Colon (tissue), 2 donors: ENCODE results near the gene TUT4.

ENCODE experiments used
- FAIRE-seq: peaks from 2 replicates; lab custom pipeline; 2012; peaks lifted over from hg19 to GRCh38; lab: Jason Lieb, UNC
- donor health status: control.
- donor health status: control.

TUT4 gene

DNA sequence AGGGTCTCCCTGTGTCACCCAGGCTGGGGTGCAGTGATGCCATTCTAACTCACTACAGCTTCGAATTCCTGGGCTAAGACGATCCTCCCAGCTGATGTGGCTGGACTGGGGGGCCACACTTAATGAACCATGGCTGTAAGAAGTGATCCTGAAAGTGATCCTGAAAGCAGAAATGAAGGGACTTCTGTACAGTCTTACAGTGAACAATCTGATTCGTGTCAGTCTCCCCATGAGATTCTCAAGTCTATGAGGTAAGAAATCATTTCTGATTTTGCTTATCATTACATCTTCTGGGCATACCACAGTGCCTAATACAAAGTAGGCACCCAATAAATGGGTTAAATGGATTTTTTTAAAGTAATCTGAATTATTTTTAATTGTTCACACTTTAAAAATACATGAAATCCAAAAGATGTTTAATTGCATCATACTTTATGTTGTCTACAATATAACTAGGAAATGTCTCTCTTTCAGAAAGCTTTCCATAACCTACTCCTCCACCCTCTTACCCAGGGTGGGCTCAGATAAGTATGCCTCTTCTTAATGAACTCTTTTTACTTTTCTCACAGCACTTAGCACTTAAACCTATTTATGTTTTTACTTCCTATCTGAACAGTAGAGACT lies 21.5 kb downstream of the TUT4 start:
- no peak for FAIRE-seq

DNA sequence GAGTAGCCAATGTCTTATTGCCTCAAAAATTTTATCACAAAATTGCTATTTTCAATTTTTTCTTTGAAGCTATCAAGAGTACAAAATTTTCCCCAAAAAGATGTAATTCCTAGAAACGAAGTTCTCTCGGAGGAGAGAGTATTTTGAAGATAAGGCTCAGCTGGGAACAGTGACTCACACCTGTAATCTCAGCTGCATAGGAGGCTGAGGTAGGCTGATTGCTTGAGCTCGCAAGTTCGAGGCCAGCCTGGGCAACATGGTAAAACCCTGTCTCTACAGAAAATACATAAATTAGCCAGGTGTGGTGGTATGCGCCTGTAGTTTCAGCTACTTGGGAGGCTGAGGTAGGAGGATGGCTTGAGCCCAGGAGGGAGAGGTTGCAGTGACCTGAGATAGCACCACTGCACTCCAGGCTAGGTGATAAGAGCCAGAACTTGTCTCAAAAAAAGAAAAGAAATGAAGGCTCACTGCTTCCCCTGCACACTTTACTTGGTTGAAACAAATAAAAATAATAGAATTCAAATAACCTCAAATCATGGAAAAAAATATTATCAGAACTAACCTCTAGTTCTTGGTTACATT lies 22.2 kb downstream of the TUT4 start:
- no peak for FAIRE-seq

DNA sequence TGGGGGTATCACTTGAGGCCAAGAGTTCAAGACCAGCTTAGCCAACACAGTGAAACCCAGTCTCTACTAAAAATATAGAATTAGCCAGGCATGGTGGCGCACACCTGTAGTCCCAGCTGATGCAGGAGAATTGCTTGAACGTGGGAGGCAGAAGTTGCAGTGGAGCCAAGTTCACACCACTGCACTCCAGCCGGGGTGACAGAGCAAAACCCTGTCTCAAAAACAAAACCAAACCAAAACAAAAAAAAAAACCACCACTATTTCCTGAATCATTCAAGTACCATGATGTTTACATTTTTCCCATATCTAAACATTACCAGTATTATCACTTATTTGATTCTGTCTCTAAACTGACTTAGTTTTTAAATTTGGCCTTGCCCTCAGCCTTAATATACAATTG lies 29.5 kb downstream of the TUT4 start:
- FAIRE-seq = no peak

DNA sequence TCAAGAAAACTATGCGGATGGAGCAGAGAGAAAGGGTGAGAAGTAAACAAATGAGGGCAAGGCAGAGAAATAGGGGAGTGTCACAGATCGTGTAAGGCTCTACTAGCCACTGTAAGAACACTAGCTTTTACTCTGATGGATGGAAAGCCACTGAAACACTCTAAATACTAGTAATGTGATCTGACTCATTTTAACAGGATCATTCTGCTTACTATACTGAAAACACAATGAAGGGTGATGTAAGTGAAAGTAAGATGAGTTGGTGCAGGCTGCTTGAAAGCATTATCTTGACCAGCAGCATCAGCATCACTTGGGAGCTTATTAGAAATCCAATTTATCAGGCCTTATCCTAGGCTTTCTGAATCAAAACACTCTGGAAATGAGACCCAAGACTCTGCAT lies 32.7 kb downstream of the TUT4 start:
- no peak for FAIRE-seq

DNA sequence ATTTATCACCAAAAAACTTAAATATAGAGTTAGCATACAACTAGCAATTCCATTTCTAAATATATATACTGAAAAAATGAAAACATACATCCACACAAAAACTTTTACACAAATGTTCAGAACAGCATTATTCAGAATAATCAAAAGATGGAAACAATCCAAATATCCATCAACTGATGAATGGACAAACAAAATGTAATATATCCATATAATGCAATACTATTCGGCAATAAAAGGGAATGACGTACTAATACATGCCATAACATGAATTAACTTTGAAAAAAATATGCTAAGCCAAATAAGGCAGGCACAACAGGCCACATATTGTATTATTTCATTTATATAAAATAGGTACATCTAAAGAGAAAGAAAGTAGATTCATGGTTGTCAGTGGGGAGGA lies 33.9 kb downstream of the TUT4 start:
- no peak for FAIRE-seq

DNA sequence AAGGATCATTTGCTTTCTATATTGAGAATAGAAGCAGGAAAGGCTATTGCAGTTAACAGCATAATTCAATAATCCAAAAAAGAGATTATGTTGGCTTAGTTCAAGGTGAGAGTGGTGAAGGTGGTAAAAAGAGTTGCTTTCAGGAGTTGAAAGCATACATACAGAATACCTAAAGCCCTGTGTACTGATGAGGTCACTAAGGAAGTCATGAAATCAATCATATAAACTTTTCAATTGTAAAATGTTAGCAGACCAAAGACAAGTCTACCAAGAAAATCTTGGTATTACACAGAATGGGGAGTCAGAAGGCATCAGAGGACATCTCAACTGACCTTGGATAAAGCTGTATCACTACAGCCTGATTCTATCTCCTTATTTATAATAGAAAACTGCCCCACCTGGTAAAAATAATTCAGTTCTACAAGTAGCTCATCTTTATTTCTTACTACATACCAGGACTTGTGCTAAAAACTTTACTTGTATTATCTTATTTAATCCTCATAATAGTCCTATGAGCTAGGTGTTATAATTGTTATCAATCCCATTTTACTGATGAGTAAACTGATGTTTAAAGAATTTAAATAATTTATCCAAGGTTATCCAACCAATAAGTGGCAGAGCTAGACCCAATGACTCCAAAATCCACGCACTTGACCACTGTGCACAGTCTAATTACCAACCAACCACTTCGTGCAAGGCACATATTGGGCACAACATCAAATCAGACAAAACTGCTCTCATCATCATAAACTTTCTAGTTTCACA lies 40.9 kb downstream of the TUT4 start:
- no peak for FAIRE-seq

DNA sequence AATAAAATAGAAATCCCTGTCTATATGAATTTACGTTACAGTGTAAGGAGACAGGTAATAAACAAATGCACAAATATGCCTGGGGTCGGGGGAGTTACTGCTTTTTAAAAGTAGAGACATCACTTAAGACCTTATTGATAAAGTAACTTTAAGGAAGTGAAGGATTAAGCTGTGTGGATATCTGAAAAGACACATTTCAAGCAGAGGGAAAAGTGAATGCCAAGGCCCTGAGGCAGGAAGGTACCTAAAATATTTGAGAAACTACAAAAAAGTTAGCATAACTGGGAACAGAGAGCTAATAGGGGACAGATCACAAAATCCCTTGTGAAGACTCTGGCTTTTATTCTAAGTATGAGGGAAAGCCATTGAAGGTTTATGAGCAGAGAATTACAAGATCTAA lies 41.5 kb downstream of the TUT4 start:
- no peak for FAIRE-seq

DNA sequence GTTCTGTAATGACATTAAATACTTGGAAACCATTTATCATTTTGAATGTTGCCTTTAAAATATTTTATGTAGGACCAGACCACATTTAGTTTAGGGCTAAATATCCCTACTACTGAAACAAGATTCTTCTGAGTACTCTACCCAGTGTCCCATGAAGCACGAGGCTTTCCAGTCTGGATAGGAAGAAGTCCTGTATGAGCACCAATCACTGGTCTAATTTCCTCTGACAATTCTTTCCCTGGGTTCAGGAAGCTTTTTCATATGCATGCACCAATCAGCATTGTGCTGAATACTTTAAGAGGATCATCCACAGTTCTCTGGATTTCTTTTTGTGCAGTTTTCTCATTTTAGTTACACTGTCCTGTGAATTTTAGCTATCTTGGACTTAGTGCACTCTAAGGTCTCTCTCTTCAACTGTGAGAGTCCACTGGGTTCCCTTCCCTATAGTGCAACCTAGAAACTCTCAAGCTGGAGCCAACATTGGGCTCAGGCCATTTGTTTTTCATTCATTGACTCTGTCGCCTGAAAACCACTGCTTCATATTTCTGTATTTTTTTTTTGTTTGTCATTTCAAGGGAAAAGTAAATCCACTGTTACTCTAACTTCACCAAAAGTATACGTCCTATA lies 45.9 kb downstream of the TUT4 start:
- no peak for FAIRE-seq

DNA sequence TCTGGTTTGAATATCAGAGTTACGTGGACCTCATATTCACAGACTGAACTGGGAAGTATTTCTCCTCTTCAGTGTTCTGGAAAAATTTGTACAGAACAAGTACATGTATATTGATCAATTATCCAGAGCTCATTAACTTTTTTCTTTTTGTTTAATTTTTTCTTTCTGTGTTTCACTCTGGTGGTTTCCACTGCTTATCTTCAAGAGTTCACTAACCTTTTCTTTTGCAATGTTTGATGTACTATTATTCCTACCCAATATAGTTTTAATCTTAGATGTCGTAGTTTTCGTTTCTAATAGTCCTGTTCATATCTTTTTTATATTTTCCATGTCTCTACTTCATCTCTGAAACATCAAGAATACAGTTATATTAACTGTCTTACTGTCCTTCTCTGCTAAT lies 46.5 kb downstream of the TUT4 start:
- FAIRE-seq = no peak

DNA sequence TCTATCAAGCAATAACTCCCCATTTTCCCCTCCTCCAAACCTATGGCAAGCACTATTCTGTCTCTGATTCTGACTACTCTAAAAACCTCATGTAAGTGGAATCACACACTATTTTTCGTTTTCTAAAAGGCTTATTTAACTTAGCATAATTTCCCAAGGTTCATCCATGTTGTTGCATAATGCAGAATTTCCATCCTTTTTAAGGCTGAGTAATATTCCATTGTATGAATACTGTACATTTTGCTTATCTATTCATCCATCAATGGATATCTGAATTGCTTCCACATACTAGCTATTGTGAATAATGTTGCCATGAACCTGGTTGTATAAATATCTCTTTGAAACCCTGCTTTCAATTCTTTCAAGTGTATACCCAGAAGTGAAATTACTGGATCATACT lies 48.2 kb downstream of the TUT4 start:
- FAIRE-seq = no peak

DNA sequence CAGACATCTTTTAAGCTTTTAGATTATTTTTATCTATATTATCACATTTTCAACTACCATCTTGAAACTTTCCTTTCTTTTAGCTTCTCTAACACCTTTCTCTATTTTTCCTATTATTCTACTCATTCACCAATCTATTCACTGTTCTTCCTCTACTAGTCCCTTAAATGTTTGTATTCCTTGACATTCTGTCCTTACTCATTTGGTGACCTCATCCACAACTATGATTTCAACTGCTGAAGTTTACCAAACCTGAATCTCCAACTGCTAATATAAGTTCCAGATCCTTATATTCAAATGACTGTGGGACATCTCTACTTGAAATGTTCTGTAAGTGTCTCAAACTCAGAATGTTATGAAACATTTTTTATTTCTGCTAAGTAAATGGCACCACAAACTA lies 49.2 kb downstream of the TUT4 start:
- FAIRE-seq = no peak

DNA sequence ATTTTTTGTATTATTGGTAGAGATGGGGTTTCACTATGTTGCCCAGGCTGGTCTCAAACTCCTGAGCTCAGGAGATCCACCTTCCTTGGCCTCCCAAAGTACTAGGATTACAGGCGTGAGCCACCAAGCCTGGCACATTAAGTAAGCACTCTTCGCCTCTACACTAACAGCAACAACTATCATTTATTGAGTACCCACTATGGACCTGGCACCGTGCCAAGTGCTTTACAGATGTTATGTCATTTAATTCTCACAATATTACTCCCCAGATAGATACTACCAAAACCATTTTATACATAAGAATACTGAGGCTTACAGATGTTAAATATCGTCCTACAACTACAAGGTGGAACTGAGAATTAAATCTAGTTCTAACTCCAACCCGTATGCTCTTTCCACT lies 50.1 kb downstream of the TUT4 start:
- FAIRE-seq = no peak

DNA sequence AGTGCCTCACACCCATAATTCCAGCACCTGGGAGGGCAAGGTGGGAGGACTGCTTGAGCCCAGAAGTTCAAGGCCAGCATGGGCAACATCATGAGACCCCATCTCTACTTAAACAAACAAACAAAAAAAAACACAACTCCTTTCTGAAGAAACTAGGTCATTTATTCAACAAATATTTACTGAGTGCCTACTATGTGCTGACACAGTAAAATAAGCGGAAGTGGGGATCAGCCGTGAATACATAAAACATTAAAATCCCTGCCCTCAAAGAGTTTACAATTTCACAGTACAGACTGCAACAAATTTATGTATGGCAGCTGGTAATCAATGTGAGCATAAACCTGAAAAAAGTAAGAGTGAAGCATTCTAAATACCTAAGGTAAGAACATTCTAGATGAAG lies 65.3 kb downstream of the TUT4 start:
- no peak for FAIRE-seq

DNA sequence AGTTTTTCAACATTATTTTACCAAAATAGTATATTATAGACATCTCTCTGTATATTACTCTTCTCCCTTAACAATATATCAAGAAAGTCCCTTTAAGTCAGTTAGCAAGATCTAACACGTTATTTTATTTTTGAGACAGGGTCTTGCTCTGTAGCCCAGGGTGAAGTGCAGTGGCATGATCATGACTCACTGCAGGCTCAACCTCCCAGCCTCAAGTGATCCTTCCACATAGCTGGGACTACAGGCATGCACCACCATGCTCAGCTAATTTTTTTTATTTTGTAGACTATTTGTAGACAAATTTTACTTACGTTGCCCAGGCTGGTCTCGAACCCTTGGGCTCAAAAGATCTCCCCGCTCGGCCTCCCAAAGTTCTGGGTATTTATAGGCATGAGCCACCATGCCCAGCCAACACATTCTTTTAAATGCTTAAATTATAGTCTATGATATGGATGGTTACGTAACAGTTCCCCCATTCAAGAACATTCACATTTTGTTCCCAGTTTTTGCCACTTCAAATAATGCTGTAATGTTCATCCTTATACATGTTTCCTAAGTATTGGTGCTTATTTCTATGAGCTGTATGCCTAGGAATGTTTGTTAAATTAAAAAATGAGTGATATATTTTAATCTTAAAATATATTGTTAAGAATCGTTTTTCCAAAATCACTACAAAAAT lies 70.4 kb downstream of the TUT4 start:
- FAIRE-seq = no peak

DNA sequence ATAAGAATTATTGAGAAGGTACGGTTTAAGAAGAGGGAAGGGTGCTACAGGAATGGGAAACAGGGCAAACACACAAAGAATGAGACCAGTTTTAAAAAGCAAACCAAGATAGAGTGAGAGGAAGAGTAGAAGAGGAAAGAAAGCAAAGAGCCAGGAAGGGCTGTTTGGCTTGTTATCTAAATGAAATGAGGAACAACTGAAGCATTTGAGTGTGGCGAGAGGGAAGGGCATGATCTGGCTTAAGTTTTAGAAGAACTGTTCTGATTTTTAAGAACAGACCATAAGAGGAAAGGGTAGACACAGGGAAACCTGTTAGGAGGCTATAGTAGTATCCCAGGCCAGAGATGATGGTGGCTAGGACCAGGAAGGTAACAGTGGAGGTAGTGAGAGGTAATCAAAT lies 73.8 kb downstream of the TUT4 start:
- FAIRE-seq = no peak

DNA sequence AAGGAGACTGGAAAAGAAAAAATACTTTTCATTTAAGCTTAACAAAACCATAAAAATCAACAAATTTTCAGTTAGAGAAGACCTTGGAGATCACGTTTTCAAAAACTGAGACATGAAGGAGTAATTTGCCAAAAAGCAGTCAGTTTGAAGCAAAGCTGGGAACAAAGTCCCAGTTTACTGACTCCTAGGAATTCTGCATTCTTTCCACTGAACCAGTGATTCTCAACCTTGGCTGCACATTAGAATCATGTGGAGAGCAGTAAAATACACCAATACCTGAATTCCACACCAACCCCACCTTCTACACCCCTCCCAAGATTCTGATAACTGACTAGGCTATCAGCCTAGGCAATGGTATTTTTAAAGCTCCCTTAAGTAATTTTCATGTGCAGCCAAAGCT lies 75.0 kb downstream of the TUT4 start:
- FAIRE-seq = no peak

DNA sequence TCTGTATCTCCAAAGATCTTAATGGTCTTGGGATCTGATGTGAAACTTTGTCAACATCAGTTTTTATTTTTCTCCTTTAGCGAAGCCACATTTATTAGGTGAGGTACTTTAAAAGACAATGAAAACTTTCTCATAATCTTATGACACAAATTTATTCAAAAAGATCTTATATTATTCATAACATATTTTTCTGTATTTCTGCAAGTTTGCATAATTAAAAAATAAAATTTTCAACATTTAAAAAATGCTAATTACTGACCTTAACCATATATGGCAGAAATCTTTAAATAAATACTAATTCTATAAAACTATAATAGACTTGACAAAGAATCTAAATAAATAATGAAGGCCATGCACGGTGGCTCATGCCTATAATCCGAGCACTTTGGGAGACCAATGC lies 75.9 kb downstream of the TUT4 start:
- FAIRE-seq = peak; percentile 75

DNA sequence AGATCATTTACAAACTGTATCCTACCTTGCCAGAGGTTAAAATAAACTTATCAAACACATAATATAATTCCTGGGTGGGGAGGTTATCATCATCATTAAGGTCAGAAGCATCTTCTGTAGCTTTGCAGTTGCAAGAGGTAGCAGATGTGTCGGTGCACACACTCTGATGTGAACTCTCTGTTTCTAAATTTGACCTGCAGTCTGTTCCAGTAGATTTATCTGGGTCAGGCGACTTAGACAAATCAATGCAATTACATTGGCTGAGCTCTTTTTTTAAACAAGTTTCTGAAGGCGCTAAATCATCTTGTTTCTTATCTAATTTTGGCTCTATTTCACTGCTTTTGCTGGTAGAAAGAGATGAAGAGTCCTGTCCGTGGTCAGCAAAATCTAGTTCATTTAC lies 78.1 kb downstream of the TUT4 start:
- FAIRE-seq = no peak

DNA sequence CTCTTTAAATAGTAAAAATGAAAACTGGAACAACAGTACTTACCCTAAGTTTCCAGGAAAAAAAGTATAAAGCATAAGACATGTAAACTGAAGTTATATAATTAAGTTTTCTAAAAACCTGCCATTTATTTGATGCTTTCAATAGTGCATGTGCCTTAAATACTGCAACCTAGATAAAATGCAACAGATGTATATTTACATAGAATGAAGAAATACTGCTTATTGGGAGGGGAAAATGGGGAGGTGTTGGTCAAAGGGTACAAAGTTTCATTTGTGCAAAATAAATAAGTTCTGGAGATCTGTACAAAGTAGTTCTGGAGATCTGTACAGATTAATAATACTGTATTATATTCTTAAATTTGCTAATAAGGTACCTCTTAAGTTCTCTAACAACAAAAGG lies 79.9 kb downstream of the TUT4 start:
- FAIRE-seq = no peak

DNA sequence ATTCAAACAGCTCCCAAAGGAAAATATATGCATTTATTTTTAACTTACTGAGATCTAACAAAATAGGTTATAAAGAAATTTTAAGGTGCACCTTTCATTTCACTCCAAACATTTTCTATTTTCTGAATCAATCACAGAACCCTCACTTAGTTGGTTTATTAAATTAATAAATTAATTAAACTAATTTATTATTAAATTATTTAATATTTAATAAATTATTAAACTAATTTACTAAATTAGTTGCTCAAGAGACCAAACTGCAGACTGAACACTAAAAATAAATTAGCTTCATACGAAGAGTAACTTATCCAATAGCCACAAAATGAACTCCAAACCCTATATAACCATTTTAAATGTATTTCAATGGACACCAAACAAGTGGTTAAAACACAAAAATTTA lies 80.5 kb downstream of the TUT4 start:
- FAIRE-seq = peak; percentile 33

DNA sequence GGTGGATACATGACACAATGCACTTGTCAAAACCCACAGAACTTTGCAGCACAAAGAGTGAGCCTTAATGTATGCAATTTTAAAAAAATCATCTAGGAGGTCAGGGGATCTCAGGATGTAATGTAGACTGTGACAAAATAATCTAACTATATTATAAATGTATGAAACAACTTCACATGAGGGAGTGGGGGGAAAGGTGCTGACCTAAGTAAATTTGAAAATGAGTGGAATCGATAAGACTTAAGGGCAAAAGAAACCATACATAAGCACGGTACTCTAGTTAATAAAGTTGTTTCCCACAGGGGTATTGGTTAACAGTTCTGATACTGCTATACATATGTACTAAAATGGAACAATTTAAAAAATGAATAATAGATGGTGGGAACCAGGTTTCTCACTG lies 83.8 kb downstream of the TUT4 start:
- no peak for FAIRE-seq

DNA sequence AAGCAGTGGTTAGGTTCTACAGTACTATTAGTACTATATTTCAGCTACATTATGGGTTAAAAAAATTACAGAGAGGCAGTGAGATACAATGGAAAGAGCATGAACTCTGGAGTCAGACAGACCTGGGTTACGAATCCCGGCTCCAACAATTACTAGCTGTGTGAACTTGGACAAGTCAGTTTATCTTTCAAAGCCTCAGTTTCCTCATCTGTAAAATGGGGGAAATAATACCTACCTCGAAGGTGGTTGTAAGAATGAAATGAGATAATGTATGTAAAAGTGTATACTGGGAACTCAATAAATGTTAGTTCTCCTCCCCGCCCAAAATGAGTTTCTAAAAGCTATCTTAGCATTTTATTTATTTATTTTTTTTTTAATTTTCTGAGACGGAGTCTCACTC lies 89.0 kb downstream of the TUT4 start:
- FAIRE-seq = no peak

DNA sequence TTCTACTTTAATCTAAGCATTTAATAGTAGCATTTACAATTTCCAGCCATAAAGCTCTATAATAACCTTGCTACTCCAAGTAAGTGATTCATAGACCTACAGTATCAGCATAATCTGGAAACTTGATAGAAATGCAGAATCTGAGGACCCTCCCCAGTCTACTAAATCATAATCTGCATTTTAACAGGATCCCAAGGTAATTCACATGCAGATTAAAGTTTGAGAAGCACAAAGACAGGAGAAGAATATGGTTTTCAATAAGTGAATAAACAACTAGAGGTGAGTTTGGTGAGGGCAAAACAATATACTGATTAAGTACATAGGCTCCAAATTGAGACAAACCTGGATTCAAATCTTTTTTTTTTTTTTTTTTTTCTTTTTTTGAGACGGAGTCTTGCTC lies 91.1 kb downstream of the TUT4 start:
- no peak for FAIRE-seq
